HL-60 (cell line): ENCODE data around the gene SLC19A3.

Source experiments
- GABPA ChIP-seq: IDR thresholded peaks from 2 replicates; pipeline ENCODE4 v1.6.1; 2012; ENCODE audit warnings: low read depth
- POLR2AphosphoS5 ChIP-seq: IDR thresholded peaks from 2 replicates; pipeline ENCODE4 v1.6.1; 2012; ENCODE audit warnings: low read depth
- TF ChIP-seq, protein P1 (sequence below): IDR thresholded peaks from one replicate; pipeline ENCODE4 v1.5.1; 2011; ENCODE audit warnings: low read length, control low read depth, inconsistent platforms; ENCODE audit not compliant: insufficient read depth
- TF ChIP-seq, protein P2 (sequence below): IDR thresholded peaks from 2 replicates; pipeline ENCODE4 v1.6.1; 2012; ENCODE audit warnings: low read depth; ENCODE audit not compliant: insufficient replicate concordance

DNA sequence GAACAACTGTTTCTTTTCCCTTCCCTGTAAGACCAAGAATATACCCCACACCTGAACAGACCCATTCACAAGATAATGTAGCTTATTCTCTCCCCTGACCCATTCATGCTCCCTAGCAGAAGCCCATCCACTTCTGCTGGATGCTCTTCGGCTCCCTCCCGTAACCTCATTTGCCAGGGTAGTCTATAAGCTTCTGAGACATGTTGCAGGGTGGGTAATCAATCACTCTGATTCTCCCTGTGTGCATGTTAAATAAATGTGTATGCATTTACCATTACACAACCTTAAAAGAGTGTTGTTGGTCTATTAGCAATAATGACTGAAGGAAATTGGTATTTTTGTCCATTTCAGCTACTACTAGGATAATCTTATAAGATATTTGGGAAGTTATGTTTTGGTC, 1.3 kb downstream of the SLC19A3 start:
- TF ChIP-seq GABPA = no peak
- TF ChIP-seq, protein P1, sequence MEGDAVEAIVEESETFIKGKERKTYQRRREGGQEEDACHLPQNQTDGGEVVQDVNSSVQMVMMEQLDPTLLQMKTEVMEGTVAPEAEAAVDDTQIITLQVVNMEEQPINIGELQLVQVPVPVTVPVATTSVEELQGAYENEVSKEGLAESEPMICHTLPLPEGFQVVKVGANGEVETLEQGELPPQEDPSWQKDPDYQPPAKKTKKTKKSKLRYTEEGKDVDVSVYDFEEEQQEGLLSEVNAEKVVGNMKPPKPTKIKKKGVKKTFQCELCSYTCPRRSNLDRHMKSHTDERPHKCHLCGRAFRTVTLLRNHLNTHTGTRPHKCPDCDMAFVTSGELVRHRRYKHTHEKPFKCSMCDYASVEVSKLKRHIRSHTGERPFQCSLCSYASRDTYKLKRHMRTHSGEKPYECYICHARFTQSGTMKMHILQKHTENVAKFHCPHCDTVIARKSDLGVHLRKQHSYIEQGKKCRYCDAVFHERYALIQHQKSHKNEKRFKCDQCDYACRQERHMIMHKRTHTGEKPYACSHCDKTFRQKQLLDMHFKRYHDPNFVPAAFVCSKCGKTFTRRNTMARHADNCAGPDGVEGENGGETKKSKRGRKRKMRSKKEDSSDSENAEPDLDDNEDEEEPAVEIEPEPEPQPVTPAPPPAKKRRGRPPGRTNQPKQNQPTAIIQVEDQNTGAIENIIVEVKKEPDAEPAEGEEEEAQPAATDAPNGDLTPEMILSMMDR = no peak
- TF ChIP-seq, protein P2, sequence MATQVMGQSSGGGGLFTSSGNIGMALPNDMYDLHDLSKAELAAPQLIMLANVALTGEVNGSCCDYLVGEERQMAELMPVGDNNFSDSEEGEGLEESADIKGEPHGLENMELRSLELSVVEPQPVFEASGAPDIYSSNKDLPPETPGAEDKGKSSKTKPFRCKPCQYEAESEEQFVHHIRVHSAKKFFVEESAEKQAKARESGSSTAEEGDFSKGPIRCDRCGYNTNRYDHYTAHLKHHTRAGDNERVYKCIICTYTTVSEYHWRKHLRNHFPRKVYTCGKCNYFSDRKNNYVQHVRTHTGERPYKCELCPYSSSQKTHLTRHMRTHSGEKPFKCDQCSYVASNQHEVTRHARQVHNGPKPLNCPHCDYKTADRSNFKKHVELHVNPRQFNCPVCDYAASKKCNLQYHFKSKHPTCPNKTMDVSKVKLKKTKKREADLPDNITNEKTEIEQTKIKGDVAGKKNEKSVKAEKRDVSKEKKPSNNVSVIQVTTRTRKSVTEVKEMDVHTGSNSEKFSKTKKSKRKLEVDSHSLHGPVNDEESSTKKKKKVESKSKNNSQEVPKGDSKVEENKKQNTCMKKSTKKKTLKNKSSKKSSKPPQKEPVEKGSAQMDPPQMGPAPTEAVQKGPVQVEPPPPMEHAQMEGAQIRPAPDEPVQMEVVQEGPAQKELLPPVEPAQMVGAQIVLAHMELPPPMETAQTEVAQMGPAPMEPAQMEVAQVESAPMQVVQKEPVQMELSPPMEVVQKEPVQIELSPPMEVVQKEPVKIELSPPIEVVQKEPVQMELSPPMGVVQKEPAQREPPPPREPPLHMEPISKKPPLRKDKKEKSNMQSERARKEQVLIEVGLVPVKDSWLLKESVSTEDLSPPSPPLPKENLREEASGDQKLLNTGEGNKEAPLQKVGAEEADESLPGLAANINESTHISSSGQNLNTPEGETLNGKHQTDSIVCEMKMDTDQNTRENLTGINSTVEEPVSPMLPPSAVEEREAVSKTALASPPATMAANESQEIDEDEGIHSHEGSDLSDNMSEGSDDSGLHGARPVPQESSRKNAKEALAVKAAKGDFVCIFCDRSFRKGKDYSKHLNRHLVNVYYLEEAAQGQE = no peak
- TF ChIP-seq POLR2AphosphoS5 = no peak
